Loucy (cell line): ENCODE results near the gene VSTM1.

Source experiments
- H2AFZ ChIP-seq: fragments of 200-600 bp; sonication (generic); 2 replicates; pipeline ENCODE4 v1.6.0; 2016; ENCODE audit warnings: antibody characterized with exemption, mild to moderate bottlenecking, low read length, moderate library complexity
- H3F3A ChIP-seq: fragments of 200-600 bp; 2 replicates; pipeline ENCODE4 v1.6.0; 2016; ENCODE audit warnings: antibody characterized with exemption, low read depth, mild to moderate bottlenecking
- H3K27me3 ChIP-seq: fragments of 200-600 bp; sonication (generic); 2 replicates; pipeline ENCODE4 v1.6.1; 2014; ENCODE audit warnings: low read length, mild to moderate bottlenecking; ENCODE audit not compliant: insufficient read depth, poor library complexity, severe bottlenecking
- H3K36me3 ChIP-seq: fragments of 200-600 bp; sonication (generic); 2 replicates; pipeline ENCODE4 v1.6.1; 2016; ENCODE audit warnings: low read length; ENCODE audit not compliant: insufficient read depth
- H3K4me1 ChIP-seq: fragments of 200-600 bp; sonication (generic); 2 replicates; pipeline ENCODE4 v1.5.1; 2014; ENCODE audit warnings: low read length, mild to moderate bottlenecking; ENCODE audit not compliant: insufficient read depth, poor library complexity, severe bottlenecking
- H3K4me2 ChIP-seq: fragments of 200-600 bp; sonication (generic); 2 replicates; pipeline ENCODE4 v1.6.0; 2014; ENCODE audit warnings: antibody characterized with exemption, low read length, low read depth, mild to moderate bottlenecking; ENCODE audit not compliant: poor library complexity, severe bottlenecking
- H3K4me3 ChIP-seq: fragments of 200-600 bp; sonication (generic); 2 replicates; pipeline ENCODE4 v1.5.1; 2014; ENCODE audit warnings: low read length, mild to moderate bottlenecking, mixed read lengths; ENCODE audit not compliant: poor library complexity, severe bottlenecking
- H3K79me2 ChIP-seq: fragments of 200-600 bp; sonication (generic); 2 replicates; pipeline ENCODE4 v1.6.1; 2014; ENCODE audit warnings: low read length; ENCODE audit not compliant: insufficient read depth
- H3K9ac ChIP-seq: fragments of 200-600 bp; sonication (generic); 2 replicates; pipeline ENCODE4 v1.6.0; 2014; ENCODE audit warnings: mild to moderate bottlenecking, low read depth, low read length, moderate library complexity; ENCODE audit not compliant: poor library complexity, severe bottlenecking
- H3K9me2 ChIP-seq: fragments of 200-600 bp; sonication (generic); replicated peaks from 2 replicates; pipeline ENCODE4 v1.6.1; 2016; ENCODE audit warnings: low read depth, low read length, mixed read lengths
- H3K9me3 ChIP-seq: fragments of 200-600 bp; sonication (generic); 2 replicates; pipeline ENCODE4 v1.6.1; 2014; ENCODE audit warnings: mild to moderate bottlenecking, antibody characterized with exemption, low read length, low read depth; ENCODE audit not compliant: insufficient read depth
- H4K20me1 ChIP-seq: fragments of 200-600 bp; sonication (generic); 2 replicates; pipeline ENCODE4 v1.6.0; 2014; ENCODE audit warnings: antibody characterized with exemption, low read length, mild to moderate bottlenecking; ENCODE audit not compliant: insufficient read depth, poor library complexity, severe bottlenecking
- EZH2phosphoT487 ChIP-seq: fragments of 200-600 bp; IDR thresholded peaks from 2 replicates; pipeline ENCODE4 v1.6.1; 2018; ENCODE audit warnings: antibody characterized with exemption, mild to moderate bottlenecking, moderate library complexity, borderline replicate concordance
- TF ChIP-seq, protein P1 (sequence below): fragments of 200-600 bp; sonication (generic); conservative IDR thresholded peaks from 2 replicates; pipeline ENCODE4 v1.5.1; 2014; ENCODE audit warnings: mild to moderate bottlenecking, antibody characterized with exemption, low read length

VSTM1 gene

DNA sequence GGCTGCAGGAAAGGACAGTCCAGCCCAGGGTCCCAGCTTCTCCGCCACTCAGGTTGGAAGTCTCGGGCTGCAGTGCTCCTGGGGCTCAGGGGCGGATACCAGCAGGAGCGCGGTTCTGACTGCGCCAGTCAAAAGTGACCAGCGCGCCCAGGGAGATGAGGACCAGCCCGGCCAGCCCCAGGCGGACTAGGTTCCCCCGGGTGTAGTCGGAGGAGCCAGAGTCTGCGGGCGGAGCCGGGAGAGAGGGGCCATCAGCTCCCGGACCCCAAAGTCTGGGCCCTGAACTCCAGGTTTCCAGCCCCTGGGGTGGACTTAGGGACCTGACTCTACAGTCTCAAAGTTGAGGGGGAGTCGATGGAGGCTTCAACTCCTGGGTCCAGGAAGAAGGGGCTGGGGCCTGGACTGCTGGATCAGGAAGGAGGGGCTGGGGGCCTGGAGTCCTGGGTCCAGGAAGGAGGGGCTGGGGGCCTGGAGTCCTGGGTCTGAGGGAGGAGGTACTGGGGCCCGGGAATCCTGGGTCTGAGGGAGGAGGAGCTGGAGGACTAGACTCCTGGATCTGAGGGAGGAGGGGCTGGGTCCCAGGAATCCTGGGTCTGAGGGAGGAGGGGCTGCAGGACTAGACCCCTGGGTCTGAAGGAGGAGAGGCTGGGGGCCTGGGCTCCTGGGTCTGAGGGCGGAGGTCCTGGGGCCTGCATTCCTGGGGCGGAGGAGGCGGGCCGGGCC is 31.6 kb upstream of the VSTM1 start:
- TF ChIP-seq, protein P1, sequence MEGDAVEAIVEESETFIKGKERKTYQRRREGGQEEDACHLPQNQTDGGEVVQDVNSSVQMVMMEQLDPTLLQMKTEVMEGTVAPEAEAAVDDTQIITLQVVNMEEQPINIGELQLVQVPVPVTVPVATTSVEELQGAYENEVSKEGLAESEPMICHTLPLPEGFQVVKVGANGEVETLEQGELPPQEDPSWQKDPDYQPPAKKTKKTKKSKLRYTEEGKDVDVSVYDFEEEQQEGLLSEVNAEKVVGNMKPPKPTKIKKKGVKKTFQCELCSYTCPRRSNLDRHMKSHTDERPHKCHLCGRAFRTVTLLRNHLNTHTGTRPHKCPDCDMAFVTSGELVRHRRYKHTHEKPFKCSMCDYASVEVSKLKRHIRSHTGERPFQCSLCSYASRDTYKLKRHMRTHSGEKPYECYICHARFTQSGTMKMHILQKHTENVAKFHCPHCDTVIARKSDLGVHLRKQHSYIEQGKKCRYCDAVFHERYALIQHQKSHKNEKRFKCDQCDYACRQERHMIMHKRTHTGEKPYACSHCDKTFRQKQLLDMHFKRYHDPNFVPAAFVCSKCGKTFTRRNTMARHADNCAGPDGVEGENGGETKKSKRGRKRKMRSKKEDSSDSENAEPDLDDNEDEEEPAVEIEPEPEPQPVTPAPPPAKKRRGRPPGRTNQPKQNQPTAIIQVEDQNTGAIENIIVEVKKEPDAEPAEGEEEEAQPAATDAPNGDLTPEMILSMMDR: no peak
- no peak for TF ChIP-seq EZH2phosphoT487

DNA sequence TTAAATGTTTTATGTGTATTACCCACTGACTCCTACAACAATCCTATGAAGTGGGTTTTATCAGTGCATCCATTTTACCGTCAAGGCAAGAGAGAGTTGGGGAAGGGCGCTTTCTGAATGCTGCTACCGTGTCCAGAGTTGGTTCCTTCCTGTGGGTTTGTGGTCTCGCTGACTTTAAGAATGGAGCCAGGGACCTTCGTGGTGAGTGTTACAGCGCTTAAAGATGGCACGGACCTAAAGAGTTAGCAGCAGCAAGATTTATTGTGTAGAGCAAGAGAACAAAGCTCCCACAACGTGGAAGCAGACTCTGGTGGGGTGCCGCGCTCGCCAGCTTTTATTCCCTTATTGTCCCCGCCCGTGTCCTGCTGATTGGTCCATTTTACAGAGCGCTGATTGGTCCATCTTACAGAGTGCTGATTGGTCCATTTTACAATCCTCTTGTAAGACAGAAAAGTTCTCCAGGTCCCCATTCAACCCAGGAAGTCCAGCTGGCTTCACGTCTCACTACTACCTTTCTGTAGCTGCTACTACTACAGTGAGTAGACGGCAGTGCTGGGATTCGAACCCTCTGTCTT is 30.8 kb upstream of the VSTM1 start:
- H3K9me2 ChIP-seq: no peaks in the 10 kb centered on the region
- no peak overlapping the region for H3K4me3 ChIP-seq
- no peaks in the 10 kb centered on the region for H3K36me3 ChIP-seq
- H3F3A ChIP-seq: no peaks in the 10 kb centered on the region
- H3K4me2 ChIP-seq: no peak overlapping the region
- TF ChIP-seq, protein P1: no peak
- TF ChIP-seq EZH2phosphoT487: no peak
- no peaks in the 10 kb centered on the region for H3K27me3 ChIP-seq
- H3K79me2 ChIP-seq: no peaks in the 10 kb centered on the region
- H2AFZ ChIP-seq: no peak overlapping the region
- no peaks in the 10 kb centered on the region for H3K9me3 ChIP-seq
- H3K9ac ChIP-seq: no peak overlapping the region
- H3K4me1 ChIP-seq: no peaks in the 10 kb centered on the region
- H4K20me1 ChIP-seq: no peaks in the 10 kb centered on the region

More for the DNA sequence above, 31.6 kb upstream of the VSTM1 start:
- Histone ChIP-seq H3K4me3 (peak overlapping the region; percentile 60), H3F3A (no peaks in the 10 kb centered on the region), H3K79me2 (no peaks in the 10 kb centered on the region), H3K9me3 (no peaks in the 10 kb centered on the region), H3K36me3 (no peaks in the 10 kb centered on the region), H3K9ac (peak overlapping the region; percentile 42), H3K9me2 (no peaks in the 10 kb centered on the region), H3K4me2 (peak overlapping the region; percentile 70), H4K20me1 (no peaks in the 10 kb centered on the region), H3K4me1 (no peaks in the 10 kb centered on the region), H3K27me3 (no peaks in the 10 kb centered on the region), H2AFZ (peak overlapping the region; percentile 91; the same call in 1 of the 2 replicates)

DNA sequence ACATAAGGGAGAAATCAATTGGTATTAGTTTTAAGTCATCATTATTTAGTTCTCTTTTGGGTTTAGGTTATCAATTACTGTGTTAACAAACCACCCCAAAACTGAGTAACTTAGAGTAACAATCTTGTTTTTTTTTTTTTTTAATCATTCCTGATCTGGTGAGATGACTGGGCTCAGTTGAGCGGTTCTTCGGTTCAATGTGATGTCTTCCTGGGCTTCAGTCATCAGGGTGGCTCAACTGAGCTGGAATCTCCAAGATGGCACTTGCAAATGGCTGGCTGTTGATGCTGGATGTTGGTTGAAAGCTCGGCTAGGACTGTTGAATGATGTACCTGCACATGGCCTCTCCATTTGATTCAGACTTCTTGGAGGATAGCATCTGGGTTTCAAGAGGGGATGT is 20.7 kb upstream of the VSTM1 start:
- Histone ChIP-seq H3K9me3 (0 out of 2 replicates have a peak, but pooled peaks cover 4% of the 10 kb centered on the region), H2AFZ (no peak overlapping the region), H3K36me3 (no peaks in the 10 kb centered on the region), H3K4me1 (no peaks in the 10 kb centered on the region), H3K9me2 (no peaks in the 10 kb centered on the region), H3K4me2 (no peak overlapping the region), H3K79me2 (no peaks in the 10 kb centered on the region), H3F3A (no peaks in the 10 kb centered on the region), H3K4me3 (no peak overlapping the region), H3K27me3 (no peaks in the 10 kb centered on the region), H4K20me1 (no peaks in the 10 kb centered on the region), H3K9ac (no peak overlapping the region)
- TF ChIP-seq, protein P1: no peak
- no peak for TF ChIP-seq EZH2phosphoT487
